Fibroblast of skin of abdomen (primary cell): Measurements from ENCODE around the gene HAND1.

Experiments used
- DNase-seq: peaks from one replicate; pipeline ENCODE4 v3.0.0-alpha.2; 2013

HAND1 gene

GRCh38 chr5:154505567-154505966 is 27.5 kb upstream of the HAND1 start:
- DNase-seq: no peak

- DNase-seq: no peak
Observed at GRCh38 chr5:154503698-154504039, 25.6 kb upstream of the HAND1 start.

DNA sequence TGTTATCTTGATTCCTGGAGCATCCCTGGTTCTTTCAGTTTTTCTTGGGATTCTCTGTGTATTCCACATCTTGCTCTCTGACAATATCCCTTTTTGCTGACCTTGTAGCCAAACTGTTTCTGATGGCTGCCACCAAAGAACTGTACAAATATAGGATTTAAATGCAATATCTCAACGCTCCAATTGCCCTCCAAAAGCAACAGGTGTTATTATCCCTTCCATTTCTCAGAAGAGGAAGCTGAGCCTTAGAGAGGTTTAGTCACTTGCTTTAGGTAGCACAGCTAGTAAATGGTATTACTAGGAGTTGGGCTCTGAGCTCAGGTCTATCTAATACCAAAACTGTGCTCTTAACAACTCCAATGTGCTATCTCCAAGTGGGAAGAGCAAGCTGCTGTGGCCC is 24.2 kb upstream of the HAND1 start:
- no peak for DNase-seq

DNA sequence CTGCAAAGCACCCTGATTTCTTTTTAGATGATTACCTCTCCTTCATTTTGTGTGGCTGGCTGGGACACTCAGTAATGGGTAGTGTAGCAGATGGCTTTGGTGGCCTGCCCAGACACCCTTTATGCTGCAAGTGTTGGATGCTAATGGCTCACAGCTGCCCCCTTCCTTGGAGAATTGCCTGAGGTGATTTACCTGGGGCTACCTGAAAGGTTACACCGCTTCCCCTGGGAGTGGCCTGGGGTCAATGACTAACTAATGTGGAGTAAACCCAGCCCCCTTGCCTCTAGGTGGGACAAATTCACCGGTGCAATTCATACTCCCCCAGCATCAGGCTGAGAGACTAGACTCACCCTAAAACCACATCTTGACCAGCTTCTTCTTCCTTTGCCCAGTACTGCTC is 23.5 kb upstream of the HAND1 start:
- DNase-seq: no peak

GRCh38 chr5:154498994-154499393 is 21.0 kb upstream of the HAND1 start:
- DNase-seq: no peak

DNA sequence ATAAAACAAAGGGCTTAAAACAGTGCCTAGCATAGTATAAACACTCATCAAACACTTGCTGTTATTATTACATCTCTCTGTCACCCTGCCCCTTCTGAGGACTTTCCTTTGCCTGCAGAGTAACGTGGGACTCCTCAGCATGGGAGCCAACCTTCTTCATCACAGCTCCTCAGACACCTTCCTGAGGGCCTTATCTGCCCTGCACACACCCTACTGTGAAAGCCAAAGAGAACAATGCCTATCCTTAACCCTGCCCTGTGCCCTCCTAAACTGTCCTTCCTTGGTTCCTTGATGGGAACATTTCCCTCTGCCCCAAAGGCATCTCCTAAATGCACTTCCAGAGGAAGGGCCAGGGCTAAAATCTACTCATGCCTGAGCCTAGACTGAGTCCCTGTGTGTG is 20.6 kb upstream of the HAND1 start:
- no peak for DNase-seq

DNA sequence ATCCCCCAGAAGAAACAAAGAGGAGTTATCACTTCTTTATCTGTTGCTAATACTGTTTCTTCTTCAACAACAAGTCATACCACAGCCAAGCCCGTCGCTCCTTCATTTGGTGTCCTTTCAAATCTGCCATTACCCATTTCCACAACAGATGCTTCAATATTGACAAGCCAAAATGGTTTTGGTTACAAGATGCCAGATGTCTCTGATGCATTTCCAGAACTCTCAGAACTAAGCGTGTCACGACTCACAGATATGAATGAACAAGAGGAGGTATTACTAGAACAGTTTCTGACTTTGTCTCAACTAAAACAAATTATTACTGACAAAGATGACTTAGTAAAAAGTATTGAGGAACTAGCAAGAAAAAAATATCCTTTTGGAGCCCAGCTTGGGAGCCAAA is 16.0 kb upstream of the HAND1 start:
- no peak for DNase-seq

- no peak for DNase-seq
Observed at GRCh38 chr5:154493274-154493673, 15.2 kb upstream of the HAND1 start.

GRCh38 chr5:154491941-154492340 is 13.9 kb upstream of the HAND1 start:
- DNase-seq: no peak

- DNase-seq: no peak
Observed at GRCh38 chr5:154487541-154487940, 9.5 kb upstream of the HAND1 start.

DNA sequence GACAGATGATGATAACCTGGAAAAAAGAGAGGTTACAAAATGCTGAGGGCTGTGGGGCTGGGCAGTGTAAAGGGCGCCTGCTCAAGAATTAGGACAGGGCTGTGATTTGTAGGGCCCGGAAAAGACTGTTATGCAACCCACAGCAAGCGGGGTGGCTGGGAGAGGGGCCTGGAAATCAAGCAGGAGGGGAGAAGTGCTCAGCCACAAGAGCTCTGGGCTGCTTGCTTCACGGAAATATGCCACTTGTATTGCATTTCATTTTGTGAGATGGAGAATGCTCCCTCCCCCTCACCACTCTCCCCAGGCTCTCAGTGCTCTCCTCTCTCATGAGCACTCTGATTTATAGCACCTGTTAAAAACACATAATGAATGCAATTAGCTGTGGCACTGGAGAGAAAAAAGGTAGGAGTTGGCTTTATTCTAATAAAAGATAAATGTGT is 8.4 kb upstream of the HAND1 start:
- DNase-seq: no peak

DNA sequence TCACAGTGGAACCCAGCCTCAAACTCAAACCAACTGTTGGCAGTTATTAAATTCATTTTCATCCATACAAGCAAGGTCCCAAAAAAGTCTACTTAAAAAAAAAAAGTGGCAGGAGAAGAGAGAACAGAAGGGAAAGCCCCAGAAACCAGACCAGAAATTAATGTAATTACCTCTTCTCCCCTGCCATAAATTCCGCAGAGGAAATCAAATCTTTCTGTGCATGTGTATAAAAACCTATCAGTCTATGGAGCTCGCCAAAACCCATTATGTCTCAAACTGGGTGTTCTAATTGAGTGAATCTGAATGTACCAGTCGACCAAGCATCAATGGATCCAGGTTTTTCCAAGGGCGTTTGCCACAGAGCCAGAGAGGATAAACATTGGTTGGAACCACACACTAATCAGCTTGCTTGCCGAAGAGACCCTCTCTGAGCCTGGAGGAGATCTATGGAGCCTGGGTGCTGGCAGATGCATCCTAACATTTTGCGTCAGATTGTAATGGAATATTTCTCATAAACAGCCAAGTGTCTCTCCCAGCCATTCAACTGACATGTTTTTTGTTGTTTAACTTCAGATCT is 7.9 kb upstream of the HAND1 start:
- no peak for DNase-seq

GRCh38 chr5:154485096-154485491 is 7.1 kb upstream of the HAND1 start:
- DNase-seq: no peak

DNA sequence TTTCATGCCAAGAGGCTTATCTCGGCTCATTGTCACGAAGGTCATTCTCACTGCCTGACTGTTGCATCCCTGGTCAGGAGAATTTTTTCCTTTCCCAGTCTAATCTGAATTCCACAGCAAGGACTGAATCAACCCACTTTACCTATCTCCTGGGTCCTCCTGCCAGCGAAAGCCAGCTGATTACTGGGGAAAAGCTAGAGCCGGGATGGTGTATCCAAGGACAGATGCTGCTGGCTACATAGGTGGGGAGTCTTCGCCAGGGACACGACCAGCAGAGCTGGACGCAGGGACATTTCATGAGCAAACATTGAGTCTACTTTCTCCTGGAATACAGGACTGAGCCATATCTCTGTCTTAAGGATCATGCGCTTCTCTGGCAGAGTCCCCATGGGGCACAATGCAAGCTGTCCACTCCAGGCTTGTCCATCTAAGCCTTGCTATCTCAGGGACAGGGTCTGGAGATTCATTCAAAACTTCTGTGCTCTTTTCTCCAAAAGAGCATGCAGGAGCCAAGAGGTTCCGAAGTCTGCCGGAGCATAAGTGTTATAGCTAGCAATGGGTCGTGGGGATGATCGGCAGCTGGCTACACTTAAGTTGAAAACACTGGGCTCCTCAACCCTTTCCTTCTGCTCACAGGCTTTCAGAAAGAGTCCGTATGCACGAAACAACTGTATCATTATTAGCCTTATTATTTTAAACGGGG is 6.5 kb upstream of the HAND1 start:
- no peak for DNase-seq

GRCh38 chr5:154483654-154484392 is 5.8 kb upstream of the HAND1 start:
- DNase-seq: no peak

DNA sequence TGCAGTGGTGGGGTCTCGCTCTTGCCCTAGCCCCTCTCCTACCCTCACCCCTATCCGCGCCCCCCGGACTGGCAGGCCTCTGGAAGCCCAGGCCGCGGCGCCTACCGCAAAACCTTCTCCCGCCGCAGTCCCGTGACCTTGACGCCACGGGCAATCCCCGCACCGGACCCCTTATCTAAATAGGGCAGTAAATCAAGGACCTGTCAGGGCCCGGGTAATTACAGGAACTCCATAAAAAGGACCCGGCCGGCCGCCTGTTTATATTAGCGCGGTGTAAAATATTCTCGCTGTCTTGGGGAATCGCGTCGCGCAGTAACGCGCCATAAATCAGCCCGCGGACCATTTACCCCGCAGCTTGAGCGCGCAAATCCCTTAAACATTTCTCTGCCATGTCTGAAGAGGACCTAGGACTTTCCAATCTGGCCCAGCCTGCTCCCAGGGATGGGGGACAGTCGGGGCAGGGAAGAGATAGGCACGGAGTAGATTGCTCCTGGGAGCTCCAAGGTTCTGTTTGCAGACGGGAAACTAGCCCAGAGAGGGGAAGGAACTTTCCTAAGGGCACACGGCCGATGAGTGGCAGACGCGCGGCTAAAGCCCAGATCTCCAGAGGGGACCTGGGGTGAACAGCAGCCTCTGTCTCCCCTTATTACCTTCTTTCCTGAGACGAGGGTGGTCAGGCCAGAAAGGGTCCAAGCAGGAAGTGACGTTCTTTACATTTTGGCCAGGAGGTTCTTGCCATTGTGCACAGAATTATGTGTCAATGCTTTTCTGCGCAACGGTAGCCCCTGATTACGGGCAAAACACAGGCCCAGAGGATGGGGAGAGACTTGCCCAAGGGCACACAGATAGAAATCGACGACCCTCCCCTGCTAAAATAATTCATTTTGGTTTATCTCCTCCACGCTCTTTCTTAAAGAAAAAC is 4.8 kb upstream of the HAND1 start:
- DNase-seq: no peak

GRCh38 chr5:154481584-154482381 is 3.8 kb upstream of the HAND1 start:
- DNase-seq: no peak

DNA sequence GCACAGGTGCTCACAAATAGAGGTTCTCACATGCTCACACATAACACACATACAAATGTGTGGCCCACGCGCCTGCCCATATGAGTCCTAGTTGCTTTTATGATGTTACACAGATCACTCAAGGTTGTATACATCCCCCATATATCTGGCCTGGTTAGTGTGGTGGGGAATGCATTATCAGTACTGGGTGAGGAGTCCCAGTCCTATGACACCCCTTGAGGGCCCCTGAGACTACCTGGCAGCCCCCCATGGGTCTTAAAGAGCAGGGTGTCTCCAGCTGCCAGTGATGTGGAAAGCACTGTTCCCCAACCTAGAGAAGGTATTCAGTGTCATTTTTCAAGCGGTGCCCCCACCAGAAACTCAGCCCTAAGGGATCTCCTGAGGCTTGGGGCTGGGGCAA is 2.8 kb upstream of the HAND1 start:
- DNase-seq: no peak

GRCh38 chr5:154479944-154480750 is 2.1 kb upstream of the HAND1 start:
- DNase-seq: no peak

DNA sequence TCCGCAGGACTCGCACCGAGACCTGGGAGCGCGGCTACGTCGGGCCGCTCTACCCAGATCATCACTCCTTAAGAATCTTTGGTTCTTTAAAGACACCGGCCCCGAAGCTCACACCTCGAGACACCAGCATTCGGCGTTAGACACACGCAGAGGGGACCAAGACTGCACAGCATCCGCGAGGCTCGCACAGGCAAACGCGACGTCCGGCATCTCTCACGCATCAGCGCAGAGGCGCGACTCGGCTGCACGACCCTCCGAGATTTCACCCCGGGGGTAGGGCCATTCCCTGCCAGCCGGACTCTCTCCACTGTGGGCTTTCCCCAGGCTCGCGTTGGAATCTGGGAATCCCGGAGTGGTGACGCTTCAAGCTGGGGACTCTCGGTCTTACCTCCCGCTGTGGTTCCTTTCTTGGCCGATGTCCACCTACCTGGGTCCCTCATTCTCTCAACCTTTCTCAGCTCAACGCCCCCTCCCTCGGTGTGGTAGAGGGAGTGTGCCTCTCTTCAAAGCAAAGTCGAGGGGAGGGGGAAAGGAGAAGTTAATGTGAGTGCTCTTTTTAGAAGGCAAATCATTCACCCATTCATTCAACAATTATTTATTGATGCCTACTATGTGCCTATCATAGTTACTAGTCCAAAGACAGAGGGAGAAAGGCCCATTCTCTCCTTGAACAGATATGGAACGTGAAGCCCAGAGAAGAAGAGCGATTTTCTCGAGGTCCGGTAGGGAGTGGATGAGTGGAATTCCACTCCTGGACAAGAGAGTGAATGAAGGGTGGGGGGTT is 1.3 kb upstream of the HAND1 start:
- no peak for DNase-seq
